Trophoblast cell (in vitro differentiated cells and primary cell): Measurements from ENCODE around the gene ZNF808.
A peak's percentile ranks its signal among the peaks of the same experiment; 100 is the strongest.
"Not testable (repeated sequence)": the region's sequence is repeated elsewhere in the genome, so short reads cannot be mapped to it uniquely, and the experiment has no call there.

Experiments used
- DNase-seq, 2 donors: peaks; one replicate each; pipeline ENCODE4 v3.0.0-alpha.2; 2016
- H2AFZ ChIP-seq: 2 replicates; pipeline ENCODE4 v1.6.1; 2013; ENCODE audit warnings: low read length, moderate library complexity, mild to moderate bottlenecking; ENCODE audit not compliant: insufficient read depth, poor library complexity
- H2AK5ac ChIP-seq: 2 replicates; pipeline ENCODE4 v1.6.1; 2013; ENCODE audit warnings: mild to moderate bottlenecking, low read length
- H2BK120ac ChIP-seq: 2 replicates; pipeline ENCODE4 v1.6.1; 2013; ENCODE audit warnings: low read length, mild to moderate bottlenecking, moderate library complexity; ENCODE audit not compliant: insufficient read depth, poor library complexity
- H2BK12ac ChIP-seq: 2 replicates; pipeline ENCODE4 v1.6.1; 2013; ENCODE audit warnings: mild to moderate bottlenecking, low read length, moderate library complexity
- H2BK5ac ChIP-seq: 2 replicates; pipeline ENCODE4 v1.6.1; 2013; ENCODE audit warnings: low read length, low read depth, moderate library complexity, mild to moderate bottlenecking; ENCODE audit not compliant: poor library complexity
- H3K14ac ChIP-seq: 2 replicates; pipeline ENCODE4 v1.6.1; 2013; ENCODE audit warnings: mild to moderate bottlenecking, low read length
- H3K18ac ChIP-seq: 2 replicates; pipeline ENCODE4 v1.6.1; 2013; ENCODE audit warnings: mild to moderate bottlenecking, low read length
- H3K23ac ChIP-seq: 2 replicates; pipeline ENCODE4 v1.6.1; 2013; ENCODE audit warnings: low read length
- H3K27ac ChIP-seq: 2 replicates; pipeline ENCODE4 v1.5.1; 2013; ENCODE audit warnings: low read depth, mild to moderate bottlenecking, inconsistent platforms, low read length, moderate library complexity
- H3K27me3 ChIP-seq: 2 replicates; pipeline ENCODE4 v1.6.1; 2013; ENCODE audit warnings: inconsistent platforms, mild to moderate bottlenecking, low read length, moderate library complexity; ENCODE audit not compliant: insufficient read depth
- H3K36me3 ChIP-seq, 2 experiments: 1 replicate in 1 of 2; 2 replicates in 1 of 2; pipeline ENCODE4 v1.6.1; 2013; ENCODE audit warnings: low read length in 2 of 2, mild to moderate bottlenecking in 2 of 2, moderate library complexity in 1 of 2; ENCODE audit not compliant: insufficient read depth in 2 of 2, control insufficient read depth in 1 of 2
- H3K4ac ChIP-seq: 2 replicates; pipeline ENCODE4 v1.6.1; 2013; ENCODE audit warnings: low read depth, mild to moderate bottlenecking, low read length, moderate library complexity
- H3K4me1 ChIP-seq, 2 experiments: 1 replicate in 1 of 2; 2 replicates in 1 of 2; pipeline ENCODE4 v1.6.1; 2013; ENCODE audit warnings: low read length in 2 of 2, mild to moderate bottlenecking in 2 of 2, moderate library complexity in 1 of 2; ENCODE audit not compliant: insufficient read depth in 2 of 2, control insufficient read depth in 1 of 2
- H3K4me2 ChIP-seq: 2 replicates; pipeline ENCODE4 v1.6.1; 2013; ENCODE audit warnings: inconsistent platforms, mild to moderate bottlenecking, low read length, moderate library complexity
- H3K4me3 ChIP-seq: 2 replicates; pipeline ENCODE4 v1.5.1; 2013; ENCODE audit warnings: mild to moderate bottlenecking, low read depth, low read length, inconsistent platforms
- H3K79me1 ChIP-seq: one replicate; pipeline ENCODE4 v1.6.1; 2013; ENCODE audit warnings: low read length
- H3K79me2 ChIP-seq: 2 replicates; pipeline ENCODE4 v1.6.1; 2013; ENCODE audit warnings: low read length, mild to moderate bottlenecking; ENCODE audit not compliant: control insufficient read depth, insufficient read depth, poor library complexity
- H3K9ac ChIP-seq: 2 replicates; pipeline ENCODE4 v1.6.1; 2013; ENCODE audit warnings: mild to moderate bottlenecking, low read length
- H3K9me3 ChIP-seq: 2 replicates; pipeline ENCODE4 v1.6.1; 2013; ENCODE audit warnings: low read depth, mild to moderate bottlenecking, control low read depth, inconsistent platforms, low read length; ENCODE audit not compliant: insufficient read depth
- H4K12ac ChIP-seq: 2 replicates; pipeline ENCODE4 v1.6.1; 2013; ENCODE audit warnings: low read depth, mild to moderate bottlenecking, low read length, moderate library complexity
- H4K8ac ChIP-seq: 2 replicates; pipeline ENCODE4 v1.6.1; 2013; ENCODE audit warnings: low read depth, mild to moderate bottlenecking, low read length, moderate library complexity
- H4K91ac ChIP-seq: one replicate; pipeline ENCODE4 v1.6.1; 2013; ENCODE audit warnings: low read depth, mild to moderate bottlenecking, low read length, moderate library complexity
- WGBS: extraction: QIAGEN DNeasy Blood & Tissue Kit; methylation state at CpG from one replicate; pipeline ENCODE4 v1.1.7; 2013; ENCODE audit warnings: missing lambda C conversion rate; ENCODE audit not compliant: insufficient read length, insufficient coverage; ENCODE audit errors: extremely low coverage; 5-methylcytosine and 5-hydroxymethylcytosine counted together

The ZNF808 gene

DNA sequence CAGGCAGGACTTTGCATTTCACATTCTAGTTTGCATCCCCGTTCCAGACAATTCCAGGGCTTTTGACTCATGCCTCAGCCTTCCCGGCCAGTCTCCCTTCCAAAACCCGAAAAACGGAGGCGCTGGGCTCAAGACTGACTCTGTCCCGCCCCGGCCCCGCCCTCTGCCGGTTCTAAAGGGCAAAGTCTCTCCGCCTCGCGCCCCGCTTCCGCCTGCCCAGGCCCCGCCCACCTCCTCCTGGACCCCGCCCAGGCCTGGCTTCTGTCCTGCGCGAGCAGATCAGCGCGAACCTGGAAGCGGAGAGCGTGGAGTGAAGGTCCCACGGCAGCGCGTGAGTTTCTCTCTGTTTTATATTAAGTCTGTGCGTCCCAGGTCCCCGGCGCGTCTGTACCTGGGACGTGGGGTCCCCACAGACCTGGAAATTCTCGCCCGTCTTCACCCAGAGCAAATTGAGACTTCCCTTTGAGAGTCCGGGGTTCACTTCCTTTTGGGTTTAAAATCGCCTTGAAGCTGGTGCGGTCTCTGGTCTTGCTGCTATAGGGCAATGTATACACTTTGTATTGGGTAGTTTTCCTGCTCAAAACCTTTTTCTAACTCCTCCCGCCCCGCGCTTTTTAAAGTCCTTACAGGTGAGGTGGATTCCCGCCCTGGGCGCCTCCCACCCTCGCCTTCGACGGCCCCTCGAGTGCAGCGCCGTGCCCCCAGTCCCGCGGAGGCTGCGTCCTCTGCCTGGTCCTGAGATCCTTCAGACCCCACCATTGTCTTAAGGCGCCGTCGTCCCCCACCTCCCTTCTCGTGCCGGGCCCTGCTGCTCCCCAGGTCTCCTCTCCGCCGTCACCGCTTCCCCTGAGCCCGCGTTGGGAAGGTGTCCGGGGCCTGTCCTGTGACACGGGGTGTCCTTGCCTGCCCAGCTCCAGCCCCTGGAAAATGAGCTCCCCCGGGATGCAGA lies 73.8 kb downstream of the ZNF808 start:
- peak; percentile 95 for DNase-seq
- Histone ChIP-seq H2BK5ac (peak overlapping the region; percentile 68), H2AFZ (peak overlapping the region; percentile 43), H3K18ac (peak overlapping the region; percentile 58), H2AK5ac (peak overlapping the region; percentile 5), H3K27me3 (no peaks in the 10 kb centered on the region), H3K79me2 (peaks cover 7% of the 10 kb centered on the region), H3K4me3 (peak overlapping the region; percentile 76), H4K12ac (peak overlapping the region; percentile 6), H3K27ac (peak overlapping the region; percentile 61), H2BK12ac (peak overlapping the region; percentile 2), H3K9me3 (peaks cover 2% of the 10 kb centered on the region), H3K36me3 (peaks cover 8 to 9% of the 10 kb centered on the region in 2 experiments), H3K4me1 (peaks cover 10 to 17% of the 10 kb centered on the region in 2 experiments), H4K8ac (peak overlapping the region; percentile 59), H3K23ac (no peak overlapping the region), H2BK120ac (peak overlapping the region; percentile 21), H3K79me1 (peaks cover 8% of the 10 kb centered on the region), H3K4ac (peak overlapping the region; percentile 22), H3K4me2 (peak overlapping the region; percentile 99), H4K91ac (peak overlapping the region; percentile 37), H3K9ac (peak overlapping the region; percentile 78), H3K14ac (peak overlapping the region; percentile 62)
- no CpG with 5 or more reads among the region's 62 CpGs for whole genome bisulfite sequencing

DNA sequence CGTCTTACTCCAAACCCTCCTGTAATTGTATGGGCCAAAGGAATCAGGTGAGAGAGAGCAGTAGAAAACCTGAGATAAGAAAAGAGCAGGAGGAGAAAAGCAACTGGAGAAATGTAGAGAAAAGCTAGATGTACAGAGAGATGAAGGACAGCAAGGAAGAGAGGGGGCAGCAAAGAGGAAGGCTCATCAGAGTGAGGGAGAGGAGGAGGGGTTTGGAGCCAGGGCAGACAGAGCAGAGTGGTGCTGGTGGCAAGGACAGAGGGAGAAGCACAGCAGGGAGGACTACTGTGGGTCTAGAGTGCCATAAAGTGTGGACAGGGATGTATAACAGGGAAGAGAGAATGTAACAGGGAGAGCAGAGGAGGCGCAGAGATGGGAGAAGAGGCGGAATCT lies 74.5 kb downstream of the ZNF808 start:
- H3K36me3 ChIP-seq, H3K23ac ChIP-seq, H3K79me1 ChIP-seq, H3K18ac ChIP-seq, H2BK120ac ChIP-seq, H3K9me3 ChIP-seq, H3K27ac ChIP-seq, H2BK12ac ChIP-seq, DNase-seq, H3K79me2 ChIP-seq, H3K9ac ChIP-seq, H2BK5ac ChIP-seq, H3K27me3 ChIP-seq: not testable (repeated sequence)
- peak overlapping the region; percentile 6 for H4K12ac ChIP-seq
- peaks cover 10 to 17% of the 10 kb centered on the region in 2 experiments for H3K4me1 ChIP-seq
- peak overlapping the region; percentile 12 for H2AFZ ChIP-seq
- no CpG with 5 or more reads among the region's 3 CpGs for WGBS
- H3K4me3 ChIP-seq: peak overlapping the region; percentile 76
- peak overlapping the region; percentile 31 for H4K8ac ChIP-seq
- peak overlapping the region; percentile 62 for H3K14ac ChIP-seq
- peak overlapping the region; percentile 99 for H3K4me2 ChIP-seq
- peak overlapping the region; percentile 5 for H2AK5ac ChIP-seq
- H4K91ac ChIP-seq: peak overlapping the region; percentile 3
- peak overlapping the region; percentile 22 for H3K4ac ChIP-seq

DNA sequence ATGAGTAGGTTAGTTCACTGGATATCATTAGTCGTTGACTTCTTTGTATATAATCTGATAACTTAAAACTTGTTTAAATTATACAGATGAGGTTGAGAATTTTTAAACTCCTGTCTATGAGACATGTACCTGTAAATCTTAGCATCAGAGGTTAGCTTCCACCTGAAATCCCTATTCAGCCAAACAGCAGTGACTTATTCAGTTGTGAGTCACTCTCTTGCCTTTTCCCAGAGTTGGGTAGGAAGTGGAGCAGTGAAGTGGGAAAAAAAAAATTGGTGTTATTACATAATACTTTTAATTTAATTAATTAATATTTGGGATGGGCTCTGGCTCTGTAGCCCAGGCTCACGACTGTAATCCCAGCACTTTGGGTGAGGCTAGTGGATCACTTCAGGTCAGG lies 75.5 kb downstream of the ZNF808 start:
- Histone ChIP-seq H3K4me1 (peaks cover 10 to 17% of the 10 kb centered on the region in 2 experiments), H3K23ac (no peak overlapping the region), H3K27me3 (no peaks in the 10 kb centered on the region), H3K4me3 (no peak overlapping the region), H3K27ac (no peak overlapping the region), H3K79me1 (peaks cover 8% of the 10 kb centered on the region), H2AK5ac (no peak overlapping the region), H3K9me3 (peaks cover 2% of the 10 kb centered on the region), H3K4ac (no peak overlapping the region), H3K9ac (no peak overlapping the region), H2BK12ac (no peak overlapping the region), H4K91ac (no peak overlapping the region), H2BK5ac (no peak overlapping the region), H3K79me2 (peaks cover 7% of the 10 kb centered on the region), H4K8ac (no peak overlapping the region), H3K18ac (no peak overlapping the region), H3K4me2 (no peak overlapping the region), H3K14ac (no peak overlapping the region), H2AFZ (no peak overlapping the region), H2BK120ac (no peak overlapping the region), H4K12ac (no peak overlapping the region), H3K36me3 (peaks cover 5% of the 10 kb centered on the region in 2 experiments)
- DNase-seq: no peak
- WGBS: no CpG with 5 or more reads among the region's 2 CpGs

DNA sequence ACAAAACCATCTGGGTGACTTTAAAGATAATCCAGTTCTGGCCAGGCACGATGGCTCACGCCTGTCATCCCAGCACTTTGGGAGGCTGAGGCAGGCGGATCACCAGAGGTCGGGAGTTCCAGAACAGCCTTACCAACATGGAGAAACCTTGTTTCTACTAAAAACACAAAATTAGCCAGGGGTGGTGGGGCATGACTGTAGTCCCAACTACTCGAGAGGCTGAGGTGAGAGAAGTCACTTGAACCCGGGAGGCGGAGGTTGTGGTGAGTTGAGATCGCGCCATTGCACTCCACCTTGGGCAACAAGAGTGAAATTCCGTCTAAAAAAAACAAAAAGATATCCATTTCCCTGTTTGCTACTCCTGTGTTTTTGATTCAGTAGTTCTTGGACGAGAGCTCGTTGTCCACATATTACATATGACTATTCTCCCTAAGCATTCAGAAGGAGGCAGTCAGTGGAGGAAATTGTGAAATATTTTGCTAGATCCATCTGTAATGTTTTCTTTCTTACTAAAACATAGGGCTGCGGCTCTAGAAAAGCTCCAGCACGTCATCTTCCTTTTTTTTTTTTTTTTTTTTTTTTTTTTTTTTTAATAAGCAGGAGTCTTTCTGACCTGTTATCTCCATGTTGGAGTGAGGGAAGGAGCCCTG lies 76.2 kb downstream of the ZNF808 start:
- no CpG with 5 or more reads among the region's 14 CpGs for WGBS
- no peak overlapping the region for H3K4me2 ChIP-seq
- peaks cover 3 to 5% of the 10 kb centered on the region in 2 experiments for H3K36me3 ChIP-seq

More for the DNA sequence above, 76.2 kb downstream of the ZNF808 start:
- H3K18ac ChIP-seq: no peak overlapping the region
- H3K23ac ChIP-seq: no peak overlapping the region
- peaks cover 7% of the 10 kb centered on the region for H3K79me2 ChIP-seq
- H4K91ac ChIP-seq: no peak overlapping the region
- H3K9me3 ChIP-seq: peaks cover 2% of the 10 kb centered on the region
- H2BK120ac ChIP-seq: no peak overlapping the region
- no peak overlapping the region for H3K4me3 ChIP-seq
- H2AK5ac ChIP-seq: no peak overlapping the region
- no peak overlapping the region for H3K14ac ChIP-seq
- H3K4ac ChIP-seq: peak overlapping the region; percentile 40
- H3K27me3 ChIP-seq: no peaks in the 10 kb centered on the region
- H2BK12ac ChIP-seq: no peak overlapping the region
- no peak overlapping the region for H4K12ac ChIP-seq
- DNase-seq: peak in 1 of 2 donors; percentile 52
- H3K79me1 ChIP-seq: peaks cover 8% of the 10 kb centered on the region
- no peak overlapping the region for H2BK5ac ChIP-seq
- no peak overlapping the region for H3K9ac ChIP-seq
- no peak overlapping the region for H2AFZ ChIP-seq
- H3K4me1 ChIP-seq: peaks cover 10 to 15% of the 10 kb centered on the region in 2 experiments
- no peak overlapping the region for H4K8ac ChIP-seq
- H3K27ac ChIP-seq: no peak overlapping the region
